HEK293 (cell line): ENCODE results near the gene BIRC5.

Source experiments
- EGR2 ChIP-seq: fragments of 450-650 bp; formaldehyde crosslinking; IDR thresholded peaks from 2 replicates; pipeline ENCODE4 v1.5.1; 2016; ENCODE audit warnings: low read depth, missing biosample characterization, missing genetic modification characterization
- FEZF1 ChIP-seq: fragments of 450-650 bp; formaldehyde crosslinking; IDR thresholded peaks from 2 replicates; pipeline ENCODE4 v1.5.1; 2016; ENCODE audit warnings: missing biosample characterization, missing genetic modification characterization
- GLIS2 ChIP-seq: fragments of 450-650 bp; formaldehyde crosslinking; IDR thresholded peaks from 2 replicates; pipeline ENCODE4 v1.5.1; 2016; ENCODE audit warnings: missing biosample characterization, missing genetic modification characterization
- SETDB1 ChIP-seq: IDR thresholded peaks from one replicate; pipeline ENCODE4 v1.6.1; 2017; ENCODE audit warnings: mild to moderate bottlenecking, low read length, moderate library complexity, mixed read lengths; ENCODE audit not compliant: insufficient read length
- TSHZ1 ChIP-seq: fragments of 450-650 bp; formaldehyde crosslinking; IDR thresholded peaks from 2 replicates; pipeline ENCODE4 v1.5.1; 2016; ENCODE audit warnings: missing biosample characterization, missing genetic modification characterization, borderline replicate concordance
- YY2 ChIP-seq: fragments of 450-650 bp; formaldehyde crosslinking; IDR thresholded peaks from 2 replicates; pipeline ENCODE4 v1.5.1; 2016; ENCODE audit warnings: missing biosample characterization, missing genetic modification characterization
- ZBTB49 ChIP-seq: fragments of 450-650 bp; formaldehyde crosslinking; IDR thresholded peaks from 2 replicates; pipeline ENCODE4 v1.5.1; 2016; ENCODE audit warnings: missing biosample characterization, missing genetic modification characterization, low read depth
- ZEB2 ChIP-seq: fragments of 450-650 bp; formaldehyde crosslinking; IDR thresholded peaks from 2 replicates; pipeline ENCODE4 v1.5.1; 2016; ENCODE audit warnings: missing biosample characterization, missing genetic modification characterization
- ZFHX2 ChIP-seq: fragments of 450-650 bp; formaldehyde crosslinking; conservative IDR thresholded peaks from 2 replicates; pipeline ENCODE4 v1.5.1; 2016; ENCODE audit warnings: missing biosample characterization, missing genetic modification characterization
- ZFP41 ChIP-seq: fragments of 450-650 bp; formaldehyde crosslinking; IDR thresholded peaks from 2 replicates; pipeline ENCODE4 v1.5.1; 2016; ENCODE audit warnings: missing biosample characterization, missing genetic modification characterization, borderline replicate concordance
- ZNF140 ChIP-seq: fragments of 450-650 bp; formaldehyde crosslinking; IDR thresholded peaks from 2 replicates; pipeline ENCODE4 v1.5.1; 2016; ENCODE audit warnings: missing biosample characterization, missing genetic modification characterization
- ZNF184 ChIP-seq: fragments of 450-650 bp; IDR thresholded peaks from 2 replicates; pipeline ENCODE4 v1.5.1; 2018; ENCODE audit warnings: missing biosample characterization, mild to moderate bottlenecking, missing genetic modification characterization
- ZNF202 ChIP-seq: fragments of 450-650 bp; formaldehyde crosslinking; IDR thresholded peaks from 2 replicates; pipeline ENCODE4 v1.5.1; 2016; ENCODE audit warnings: missing biosample characterization, missing genetic modification characterization, borderline replicate concordance
- ZNF24 ChIP-seq: fragments of 450-650 bp; formaldehyde crosslinking; IDR thresholded peaks from 2 replicates; pipeline ENCODE4 v1.5.1; 2016; ENCODE audit warnings: missing biosample characterization, missing genetic modification characterization
- ZNF248 ChIP-seq: fragments of 450-650 bp; formaldehyde crosslinking; IDR thresholded peaks from 2 replicates; pipeline ENCODE4 v1.5.1; 2017; ENCODE audit warnings: missing biosample characterization, missing genetic modification characterization
- ZNF292 ChIP-seq: fragments of 450-650 bp; formaldehyde crosslinking; IDR thresholded peaks from 2 replicates; pipeline ENCODE4 v1.5.1; 2016; ENCODE audit warnings: low read depth, missing biosample characterization, missing genetic modification characterization, borderline replicate concordance
- ZNF302 ChIP-seq: fragments of 450-650 bp; formaldehyde crosslinking; IDR thresholded peaks from 2 replicates; pipeline ENCODE4 v1.5.1; 2016; ENCODE audit warnings: missing biosample characterization, missing genetic modification characterization, low read depth
- ZNF366 ChIP-seq: fragments of 450-650 bp; formaldehyde crosslinking; conservative IDR thresholded peaks from 2 replicates; pipeline ENCODE4 v1.5.1; 2016; ENCODE audit warnings: missing biosample characterization, missing genetic modification characterization
- ZNF423 ChIP-seq: fragments of 450-650 bp; formaldehyde crosslinking; IDR thresholded peaks from 2 replicates; pipeline ENCODE4 v1.5.1; 2016; ENCODE audit warnings: missing biosample characterization, missing genetic modification characterization
- ZNF560 ChIP-seq: fragments of 450-650 bp; formaldehyde crosslinking; IDR thresholded peaks from 2 replicates; pipeline ENCODE4 v1.5.1; 2017; ENCODE audit warnings: missing biosample characterization, missing genetic modification characterization, borderline replicate concordance
- ZNF768 ChIP-seq: fragments of 450-650 bp; formaldehyde crosslinking; IDR thresholded peaks from 2 replicates; pipeline ENCODE4 v1.5.1; 2018; ENCODE audit warnings: missing biosample characterization, mild to moderate bottlenecking, missing genetic modification characterization
- ZNF777 ChIP-seq: fragments of 450-650 bp; formaldehyde crosslinking; IDR thresholded peaks from 2 replicates; pipeline ENCODE4 v1.5.1; 2017; ENCODE audit warnings: missing biosample characterization, missing genetic modification characterization, borderline replicate concordance
- ZSCAN23 ChIP-seq: fragments of 450-650 bp; formaldehyde crosslinking; IDR thresholded peaks from 2 replicates; pipeline ENCODE4 v1.5.1; 2016; ENCODE audit warnings: missing biosample characterization, missing genetic modification characterization
- TF ChIP-seq, protein P1 (sequence below): fragments of 450-650 bp; formaldehyde crosslinking; IDR thresholded peaks from 2 replicates; pipeline ENCODE4 v1.5.1; 2016; ENCODE audit warnings: missing biosample characterization, missing genetic modification characterization, borderline replicate concordance
- TF ChIP-seq, protein P2 (sequence below): fragments of 450-650 bp; formaldehyde crosslinking; IDR thresholded peaks from 2 replicates; pipeline ENCODE4 v1.5.1; 2016; ENCODE audit warnings: missing biosample characterization, missing genetic modification characterization

BIRC5 gene

DNA sequence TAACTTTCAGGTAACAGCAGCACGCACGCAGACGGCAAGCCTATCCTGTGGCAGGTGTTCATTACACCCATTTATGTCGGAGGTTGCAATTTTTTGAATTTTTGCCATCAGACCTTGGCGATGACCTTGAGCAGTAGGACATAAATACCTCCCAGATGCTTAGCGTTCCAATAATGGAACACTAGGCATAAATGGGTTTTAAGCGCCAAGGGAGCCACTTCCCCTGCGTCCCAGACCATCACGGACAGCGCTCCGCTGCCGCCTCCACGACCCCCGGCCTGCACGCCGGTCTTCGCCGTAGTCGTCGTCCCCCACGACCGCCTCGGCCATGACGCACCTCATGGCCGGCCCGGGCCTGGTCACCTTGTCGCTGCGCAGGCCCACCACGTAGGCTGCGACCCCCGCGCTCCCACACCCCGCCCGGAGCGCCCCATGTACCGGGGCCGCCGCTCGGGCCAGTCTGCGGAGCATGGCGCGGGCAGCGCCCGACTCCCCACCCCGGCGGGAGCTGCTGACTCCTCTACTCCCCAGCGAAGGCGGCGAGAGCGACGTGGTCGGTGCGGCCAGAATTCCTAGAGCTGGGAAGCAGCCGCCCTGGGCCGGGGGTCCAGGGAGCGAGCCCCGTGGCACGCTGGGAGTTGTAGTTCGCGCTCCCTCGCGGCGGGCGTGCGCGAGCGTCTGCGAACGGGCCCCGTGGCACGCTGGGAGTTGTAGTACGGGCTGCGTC is 40.1 kb downstream of the BIRC5 start (continued):
- TF ChIP-seq, protein P1, sequence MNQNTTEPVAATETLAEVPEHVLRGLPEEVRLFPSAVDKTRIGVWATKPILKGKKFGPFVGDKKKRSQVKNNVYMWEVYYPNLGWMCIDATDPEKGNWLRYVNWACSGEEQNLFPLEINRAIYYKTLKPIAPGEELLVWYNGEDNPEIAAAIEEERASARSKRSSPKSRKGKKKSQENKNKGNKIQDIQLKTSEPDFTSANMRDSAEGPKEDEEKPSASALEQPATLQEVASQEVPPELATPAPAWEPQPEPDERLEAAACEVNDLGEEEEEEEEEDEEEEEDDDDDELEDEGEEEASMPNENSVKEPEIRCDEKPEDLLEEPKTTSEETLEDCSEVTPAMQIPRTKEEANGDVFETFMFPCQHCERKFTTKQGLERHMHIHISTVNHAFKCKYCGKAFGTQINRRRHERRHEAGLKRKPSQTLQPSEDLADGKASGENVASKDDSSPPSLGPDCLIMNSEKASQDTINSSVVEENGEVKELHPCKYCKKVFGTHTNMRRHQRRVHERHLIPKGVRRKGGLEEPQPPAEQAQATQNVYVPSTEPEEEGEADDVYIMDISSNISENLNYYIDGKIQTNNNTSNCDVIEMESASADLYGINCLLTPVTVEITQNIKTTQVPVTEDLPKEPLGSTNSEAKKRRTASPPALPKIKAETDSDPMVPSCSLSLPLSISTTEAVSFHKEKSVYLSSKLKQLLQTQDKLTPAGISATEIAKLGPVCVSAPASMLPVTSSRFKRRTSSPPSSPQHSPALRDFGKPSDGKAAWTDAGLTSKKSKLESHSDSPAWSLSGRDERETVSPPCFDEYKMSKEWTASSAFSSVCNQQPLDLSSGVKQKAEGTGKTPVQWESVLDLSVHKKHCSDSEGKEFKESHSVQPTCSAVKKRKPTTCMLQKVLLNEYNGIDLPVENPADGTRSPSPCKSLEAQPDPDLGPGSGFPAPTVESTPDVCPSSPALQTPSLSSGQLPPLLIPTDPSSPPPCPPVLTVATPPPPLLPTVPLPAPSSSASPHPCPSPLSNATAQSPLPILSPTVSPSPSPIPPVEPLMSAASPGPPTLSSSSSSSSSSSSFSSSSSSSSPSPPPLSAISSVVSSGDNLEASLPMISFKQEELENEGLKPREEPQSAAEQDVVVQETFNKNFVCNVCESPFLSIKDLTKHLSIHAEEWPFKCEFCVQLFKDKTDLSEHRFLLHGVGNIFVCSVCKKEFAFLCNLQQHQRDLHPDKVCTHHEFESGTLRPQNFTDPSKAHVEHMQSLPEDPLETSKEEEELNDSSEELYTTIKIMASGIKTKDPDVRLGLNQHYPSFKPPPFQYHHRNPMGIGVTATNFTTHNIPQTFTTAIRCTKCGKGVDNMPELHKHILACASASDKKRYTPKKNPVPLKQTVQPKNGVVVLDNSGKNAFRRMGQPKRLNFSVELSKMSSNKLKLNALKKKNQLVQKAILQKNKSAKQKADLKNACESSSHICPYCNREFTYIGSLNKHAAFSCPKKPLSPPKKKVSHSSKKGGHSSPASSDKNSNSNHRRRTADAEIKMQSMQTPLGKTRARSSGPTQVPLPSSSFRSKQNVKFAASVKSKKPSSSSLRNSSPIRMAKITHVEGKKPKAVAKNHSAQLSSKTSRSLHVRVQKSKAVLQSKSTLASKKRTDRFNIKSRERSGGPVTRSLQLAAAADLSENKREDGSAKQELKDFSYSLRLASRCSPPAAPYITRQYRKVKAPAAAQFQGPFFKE (tag by site-specific recombination) = no peak
- TF ChIP-seq ZNF560 (tag by site-specific recombination) (no peak), ZFP41 (tag by site-specific recombination) (no peak), ZBTB49 (tag by site-specific recombination) (no peak), ZNF366 (tag by site-specific recombination) (no peak), ZNF184 (tag by site-specific recombination) (no peak), ZSCAN23 (tag by site-specific recombination) (no peak), ZNF302 (tag by site-specific recombination) (no peak), ZNF24 (tag by site-specific recombination) (no peak), FEZF1 (tag by site-specific recombination) (no peak), SETDB1 (no peak), ZNF777 (tag by site-specific recombination) (no peak), GLIS2 (tag by site-specific recombination) (peak; percentile 92), YY2 (tag by site-specific recombination) (peak; percentile 71; the same call in 1 of the 2 replicates), EGR2 (peak; percentile 38; the same call in 1 of the 2 replicates), ZNF768 (no peak), ZNF423 (tag by site-specific recombination) (no peak), ZNF140 (tag by site-specific recombination) (no peak), ZEB2 (tag by site-specific recombination) (peak; percentile 58; the same call in 1 of the 2 replicates), ZFHX2 (tag by site-specific recombination) (peak; percentile 75), ZNF292 (tag by site-specific recombination) (no peak), ZNF202 (tag by site-specific recombination) (no peak), ZNF248 (tag by site-specific recombination) (no peak), TSHZ1 (tag by site-specific recombination) (no peak)
- TF ChIP-seq, protein P2, sequence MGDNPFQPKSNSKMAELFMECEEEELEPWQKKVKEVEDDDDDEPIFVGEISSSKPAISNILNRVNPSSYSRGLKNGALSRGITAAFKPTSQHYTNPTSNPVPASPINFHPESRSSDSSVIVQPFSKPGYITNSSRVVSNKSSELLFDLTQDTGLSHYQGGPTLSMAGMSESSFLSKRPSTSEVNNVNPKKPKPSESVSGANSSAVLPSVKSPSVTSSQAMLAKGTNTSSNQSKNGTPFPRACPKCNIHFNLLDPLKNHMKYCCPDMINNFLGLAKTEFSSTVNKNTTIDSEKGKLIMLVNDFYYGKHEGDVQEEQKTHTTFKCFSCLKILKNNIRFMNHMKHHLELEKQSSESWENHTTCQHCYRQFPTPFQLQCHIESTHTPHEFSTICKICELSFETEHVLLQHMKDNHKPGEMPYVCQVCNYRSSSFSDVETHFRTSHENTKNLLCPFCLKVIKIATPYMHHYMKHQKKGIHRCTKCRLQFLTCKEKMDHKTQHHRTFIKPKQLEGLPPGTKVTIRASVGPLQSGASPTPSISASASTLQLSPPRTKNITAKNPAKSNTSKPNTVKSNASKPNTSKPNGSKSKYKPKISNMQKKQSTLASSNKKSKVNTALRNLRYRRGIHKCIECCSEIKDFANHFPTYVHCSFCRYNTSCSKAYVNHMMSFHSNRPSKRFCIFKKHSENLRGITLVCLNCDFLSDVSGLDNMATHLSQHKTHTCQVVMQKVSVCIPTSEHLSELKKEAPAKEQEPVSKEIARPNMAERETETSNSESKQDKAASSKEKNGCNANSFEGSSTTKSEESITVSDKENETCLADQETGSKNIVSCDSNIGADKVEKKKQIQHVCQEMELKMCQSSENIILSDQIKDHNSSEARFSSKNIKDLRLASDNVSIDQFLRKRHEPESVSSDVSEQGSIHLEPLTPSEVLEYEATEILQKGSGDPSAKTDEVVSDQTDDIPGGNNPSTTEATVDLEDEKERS (tag by site-specific recombination) = no peak
